ENCODE results near the gene KIRREL3.

DNA sequence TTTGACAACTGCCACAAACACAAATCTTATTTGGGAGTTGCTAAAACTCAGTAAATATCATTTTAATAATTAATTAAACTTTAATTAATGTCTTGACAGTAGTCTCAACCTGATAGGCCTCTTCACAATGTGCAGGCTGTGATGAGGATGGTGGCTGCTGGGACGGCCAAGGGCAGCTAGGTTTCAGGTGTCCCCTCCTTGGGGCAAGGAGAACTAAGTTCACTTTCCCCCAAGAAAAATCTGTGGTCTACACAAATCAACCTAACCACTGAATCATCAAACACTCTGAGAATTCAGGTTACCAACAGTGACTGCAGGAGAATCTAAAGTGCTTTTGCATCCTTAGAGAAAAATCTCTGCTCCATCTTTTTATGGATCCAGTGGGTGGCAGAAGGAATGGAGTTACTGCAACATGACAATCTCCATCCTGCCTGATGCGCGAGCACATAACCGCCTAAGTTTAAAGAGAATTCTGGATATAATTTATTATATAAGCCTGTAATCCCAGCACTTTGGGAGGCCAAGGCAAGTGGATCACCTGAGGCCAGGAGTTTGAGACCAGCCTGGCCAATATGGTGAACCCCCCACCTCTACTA lies 289.7 kb downstream of the KIRREL3 start:
- TF ChIP-seq, protein P1, sequence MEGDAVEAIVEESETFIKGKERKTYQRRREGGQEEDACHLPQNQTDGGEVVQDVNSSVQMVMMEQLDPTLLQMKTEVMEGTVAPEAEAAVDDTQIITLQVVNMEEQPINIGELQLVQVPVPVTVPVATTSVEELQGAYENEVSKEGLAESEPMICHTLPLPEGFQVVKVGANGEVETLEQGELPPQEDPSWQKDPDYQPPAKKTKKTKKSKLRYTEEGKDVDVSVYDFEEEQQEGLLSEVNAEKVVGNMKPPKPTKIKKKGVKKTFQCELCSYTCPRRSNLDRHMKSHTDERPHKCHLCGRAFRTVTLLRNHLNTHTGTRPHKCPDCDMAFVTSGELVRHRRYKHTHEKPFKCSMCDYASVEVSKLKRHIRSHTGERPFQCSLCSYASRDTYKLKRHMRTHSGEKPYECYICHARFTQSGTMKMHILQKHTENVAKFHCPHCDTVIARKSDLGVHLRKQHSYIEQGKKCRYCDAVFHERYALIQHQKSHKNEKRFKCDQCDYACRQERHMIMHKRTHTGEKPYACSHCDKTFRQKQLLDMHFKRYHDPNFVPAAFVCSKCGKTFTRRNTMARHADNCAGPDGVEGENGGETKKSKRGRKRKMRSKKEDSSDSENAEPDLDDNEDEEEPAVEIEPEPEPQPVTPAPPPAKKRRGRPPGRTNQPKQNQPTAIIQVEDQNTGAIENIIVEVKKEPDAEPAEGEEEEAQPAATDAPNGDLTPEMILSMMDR (IDR thresholded peaks at IDR 0.05), result no peak
- no peak for TF ChIP-seq POLR2A (IDR thresholded peaks at IDR 0.05)

Data from testis (tissue), 2 donors.